SK-N-MC (cell line): ENCODE data around the gene ANKRD36C.
"Not testable (repeated sequence)": the region's sequence is repeated elsewhere in the genome, so short reads cannot be mapped to it uniquely, and the experiment has no call there.

Experiments used
- DNase-seq: peaks from one replicate; pipeline ENCODE4 v3.0.0-alpha.2; 2011; ENCODE audit warnings: low read depth, low spot score
- H3K27ac ChIP-seq: fragments of 200-600 bp; sonication (generic); 2 replicates; pipeline ENCODE4 v1.5.1; 2016; ENCODE audit warnings: mixed run types
- H3K36me3 ChIP-seq: fragments of 200-600 bp; sonication (generic); 2 replicates; pipeline ENCODE4 v1.6.1; 2017; ENCODE audit warnings: antibody characterized with exemption, low read length, mixed read lengths; ENCODE audit not compliant: insufficient read depth
- H3K4me3 ChIP-seq: fragments of 200-600 bp; sonication (generic); 2 replicates; pipeline ENCODE4 v1.5.1; 2016
- H3K9ac ChIP-seq: fragments of 200-600 bp; sonication (generic); 2 replicates; pipeline ENCODE4 v1.8.0; 2017; ENCODE audit warnings: mixed run types, mixed read lengths; ENCODE audit not compliant: insufficient read length
- H3K9me3 ChIP-seq: fragments of 200-600 bp; sonication (generic); 2 replicates; pipeline ENCODE4 v1.6.1; 2017; ENCODE audit warnings: low read depth, mild to moderate bottlenecking, antibody characterized with exemption, low read length, moderate library complexity, mixed read lengths
- EZH2 ChIP-seq: fragments of 200-600 bp; sonication (generic); IDR thresholded peaks from one replicate; pipeline ENCODE4 v1.6.1; 2017; ENCODE audit warnings: antibody characterized with exemption
- FOXP2 ChIP-seq: optimal IDR thresholded peaks from 2 replicates; pipeline ENCODE3; 2011; ENCODE audit warnings: mild to moderate bottlenecking, moderate library complexity; ENCODE audit not compliant: insufficient read depth; ENCODE audit errors: extremely low read length, control extremely low read depth
- POLR2AphosphoS5 ChIP-seq: IDR thresholded peaks from 2 replicates; pipeline ENCODE4 v1.6.1; 2012; ENCODE audit warnings: mild to moderate bottlenecking, low read depth, low read length, borderline replicate concordance

Gene ANKRD36C

GRCh38 chr2:95991351-95992094, at the start of gene ANKRD36C:
Gene ANKRD36C (minus strand): TSS chr2:95991824. CDS start chr2:95991708, 116 bp downstream.
- H3K36me3 ChIP-seq, H3K27ac ChIP-seq, H3K9me3 ChIP-seq, DNase-seq: not testable (repeated sequence)
- Histone ChIP-seq H3K4me3 (peak within 1 kb of the TSS; percentile 89), H3K9ac (peak within 1 kb of the TSS; percentile 72)

- H3K9ac ChIP-seq, H3K9me3 ChIP-seq, H3K36me3 ChIP-seq, DNase-seq, H3K27ac ChIP-seq, H3K4me3 ChIP-seq: not testable (repeated sequence)
Observed at GRCh38 chr2:96035554-96035953, 43.9 kb upstream of the ANKRD36C start.

GRCh38 chr2:96034792-96035191, 43.2 kb upstream of the ANKRD36C start, which contains the start of gene GPAT2:
Gene GPAT2 (minus strand): TSS chr2:96034916. CDS start chr2:96032359, 2,557 bp downstream.
- H3K36me3 ChIP-seq, H3K27ac ChIP-seq, H3K9me3 ChIP-seq, H3K4me3 ChIP-seq, H3K9ac ChIP-seq, DNase-seq: not testable (repeated sequence)

GRCh38 chr2:96033997-96034396, 42.4 kb upstream of the ANKRD36C start:
- DNase-seq, H3K4me3 ChIP-seq, H3K9me3 ChIP-seq: not testable (repeated sequence)

GRCh38 chr2:96027725-96028325, 36.2 kb upstream of the ANKRD36C start:
- not testable (repeated sequence) for H3K36me3 ChIP-seq, H3K9ac ChIP-seq, H3K4me3 ChIP-seq, DNase-seq, H3K9me3 ChIP-seq, H3K27ac ChIP-seq

More at GRCh38 chr2:96033997-96034396, 42.4 kb upstream of the ANKRD36C start:
- not testable (repeated sequence) for H3K36me3 ChIP-seq, H3K27ac ChIP-seq, H3K9ac ChIP-seq

- not testable (repeated sequence) for H3K9ac ChIP-seq, DNase-seq, H3K4me3 ChIP-seq, H3K36me3 ChIP-seq, H3K9me3 ChIP-seq, H3K27ac ChIP-seq
Observed at GRCh38 chr2:96025755-96026154, 34.1 kb upstream of the ANKRD36C start.

GRCh38 chr2:96025194-96025492, 33.5 kb upstream of the ANKRD36C start:
- TF ChIP-seq FOXP2 (no peak), EZH2 (no peak), POLR2AphosphoS5 (no peak)
- no peak for DNase-seq

GRCh38 chr2:96024336-96025193, 32.9 kb upstream of the ANKRD36C start:
- no peaks in the 10 kb centered on the region for H3K36me3 ChIP-seq
- no peak overlapping the region for H3K27ac ChIP-seq
- TF ChIP-seq FOXP2 (no peak), EZH2 (no peak), POLR2AphosphoS5 (no peak)
- no peaks in the 10 kb centered on the region for H3K9me3 ChIP-seq
- H3K9ac ChIP-seq: no peak overlapping the region
- no peak for DNase-seq
- no peak overlapping the region for H3K4me3 ChIP-seq

More at GRCh38 chr2:96025194-96025492, 33.5 kb upstream of the ANKRD36C start:
- Histone ChIP-seq H3K4me3 (no peak overlapping the region), H3K9me3 (no peaks in the 10 kb centered on the region), H3K9ac (no peak overlapping the region), H3K36me3 (no peaks in the 10 kb centered on the region), H3K27ac (no peak overlapping the region)

- H3K9me3 ChIP-seq, H3K27ac ChIP-seq, H3K4me3 ChIP-seq, DNase-seq, H3K36me3 ChIP-seq, H3K9ac ChIP-seq: not testable (repeated sequence)
Observed at GRCh38 chr2:96023701-96024100, 32.1 kb upstream of the ANKRD36C start.

GRCh38 chr2:96022701-96023447, 31.2 kb upstream of the ANKRD36C start:
- H3K4me3 ChIP-seq, H3K36me3 ChIP-seq, H3K9me3 ChIP-seq, H3K9ac ChIP-seq, H3K27ac ChIP-seq: not testable (repeated sequence)
- DNase-seq: peak; percentile 1

GRCh38 chr2:96022126-96022525, 30.5 kb upstream of the ANKRD36C start:
- H3K4me3 ChIP-seq, H3K27ac ChIP-seq, H3K36me3 ChIP-seq, H3K9me3 ChIP-seq, DNase-seq, H3K9ac ChIP-seq: not testable (repeated sequence)

- H3K9me3 ChIP-seq, H3K4me3 ChIP-seq: not testable (repeated sequence)
Observed at GRCh38 chr2:96021142-96021541, 29.5 kb upstream of the ANKRD36C start.

More at GRCh38 chr2:96021142-96021541, 29.5 kb upstream of the ANKRD36C start:
- not testable (repeated sequence) for H3K36me3 ChIP-seq, H3K27ac ChIP-seq, H3K9ac ChIP-seq, DNase-seq
